ENCODE data around the gene FGD6.
A peak's percentile ranks its signal among the peaks of the same experiment; 100 is the strongest.

FGD6 gene

GRCh38 chr12:95220190-95220589, 2.9 kb upstream of the FGD6 start:
- Mint-ChIP-seq H3K27me3 (no peaks in the 10 kb centered on the region), H3K4me1 (peaks cover 68% of the 10 kb centered on the region), H3K27ac (no peak overlapping the region), H3K36me3 (peaks cover 9% of the 10 kb centered on the region), H3K9me3 (no peaks in the 10 kb centered on the region), H3K4me3 (peak overlapping the region; percentile 47)

- peak overlapping the region; percentile 97 for H3K4me3 Mint-ChIP-seq
- H3K36me3 Mint-ChIP-seq, result no peaks in the 10 kb centered on the region
- H3K27me3 Mint-ChIP-seq, result no peaks in the 10 kb centered on the region
- peak overlapping the region; percentile 98 for H3K27ac Mint-ChIP-seq
- peaks cover 53% of the 10 kb centered on the region for H3K4me1 Mint-ChIP-seq
- no peaks in the 10 kb centered on the region for H3K9me3 Mint-ChIP-seq
These were observed 1.2 kb upstream of the FGD6 start for GRCh38 chr12:95218150-95219133.

- H3K27ac Mint-ChIP-seq, result peak overlapping the region; percentile 46
- peaks cover 42% of the 10 kb centered on the region for H3K4me1 Mint-ChIP-seq
- no peaks in the 10 kb centered on the region for H3K9me3 Mint-ChIP-seq
- H3K27me3 Mint-ChIP-seq, result no peaks in the 10 kb centered on the region
- H3K4me3 Mint-ChIP-seq, result peak overlapping the region; percentile 97
- no peaks in the 10 kb centered on the region for H3K36me3 Mint-ChIP-seq
These were observed 423 bp downstream of the FGD6 start for GRCh38 chr12:95216711-95217376.

GRCh38 chr12:95215949-95216348, 1.3 kb downstream of the FGD6 start:
- Mint-ChIP-seq H3K36me3 (no peaks in the 10 kb centered on the region), H3K4me1 (peaks cover 39% of the 10 kb centered on the region), H3K27ac (no peak overlapping the region), H3K27me3 (no peaks in the 10 kb centered on the region), H3K4me3 (peak overlapping the region; percentile 97), H3K9me3 (no peaks in the 10 kb centered on the region)

- Mint-ChIP-seq H3K4me1 (peaks cover 26% of the 10 kb centered on the region), H3K36me3 (no peaks in the 10 kb centered on the region), H3K4me3 (no peak overlapping the region), H3K9me3 (no peaks in the 10 kb centered on the region), H3K27me3 (no peaks in the 10 kb centered on the region), H3K27ac (no peak overlapping the region)
These were observed 2.8 kb downstream of the FGD6 start for GRCh38 chr12:95214466-95214865.

GRCh38 chr12:95213928-95214327, 3.3 kb downstream of the FGD6 start:
- Mint-ChIP-seq H3K27ac (no peak overlapping the region), H3K4me3 (no peak overlapping the region), H3K36me3 (no peaks in the 10 kb centered on the region), H3K9me3 (no peaks in the 10 kb centered on the region), H3K4me1 (peaks cover 22% of the 10 kb centered on the region), H3K27me3 (no peaks in the 10 kb centered on the region)

GRCh38 chr12:95213119-95213518, 4.1 kb downstream of the FGD6 start:
- no peak overlapping the region for H3K4me3 Mint-ChIP-seq
- peaks cover 14% of the 10 kb centered on the region for H3K4me1 Mint-ChIP-seq
- H3K9me3 Mint-ChIP-seq, result no peaks in the 10 kb centered on the region
- H3K27me3 Mint-ChIP-seq, result no peaks in the 10 kb centered on the region
- no peak overlapping the region for H3K27ac Mint-ChIP-seq
- no peaks in the 10 kb centered on the region for H3K36me3 Mint-ChIP-seq

- H3K27ac Mint-ChIP-seq, result no peak overlapping the region
- no peaks in the 10 kb centered on the region for H3K36me3 Mint-ChIP-seq
- no peaks in the 10 kb centered on the region for H3K27me3 Mint-ChIP-seq
- H3K4me1 Mint-ChIP-seq, result peaks cover 14% of the 10 kb centered on the region
- no peaks in the 10 kb centered on the region for H3K9me3 Mint-ChIP-seq
- H3K4me3 Mint-ChIP-seq, result no peak overlapping the region
These were observed 4.7 kb downstream of the FGD6 start for GRCh38 chr12:95212586-95212985.

- H3K36me3 Mint-ChIP-seq, result no peaks in the 10 kb centered on the region
- no peak overlapping the region for H3K4me3 Mint-ChIP-seq
- H3K27me3 Mint-ChIP-seq, result no peaks in the 10 kb centered on the region
- no peak overlapping the region for H3K27ac Mint-ChIP-seq
- no peaks in the 10 kb centered on the region for H3K4me1 Mint-ChIP-seq
- H3K9me3 Mint-ChIP-seq, result no peaks in the 10 kb centered on the region
These were observed 8.6 kb downstream of the FGD6 start for GRCh38 chr12:95208678-95209077.

GRCh38 chr12:95207407-95207806, 9.9 kb downstream of the FGD6 start:
- no peak overlapping the region for H3K27ac Mint-ChIP-seq

GRCh38 chr12:95206916-95207315, 10.4 kb downstream of the FGD6 start:
- Mint-ChIP-seq H3K36me3 (no peaks in the 10 kb centered on the region), H3K4me1 (peaks cover 8% of the 10 kb centered on the region), H3K27ac (no peak overlapping the region), H3K4me3 (no peak overlapping the region), H3K27me3 (no peaks in the 10 kb centered on the region), H3K9me3 (no peaks in the 10 kb centered on the region)

More at GRCh38 chr12:95207407-95207806, 9.9 kb downstream of the FGD6 start:
- H3K4me3 Mint-ChIP-seq, result no peak overlapping the region
- peaks cover 8% of the 10 kb centered on the region for H3K4me1 Mint-ChIP-seq
- H3K36me3 Mint-ChIP-seq, result no peaks in the 10 kb centered on the region
- no peaks in the 10 kb centered on the region for H3K27me3 Mint-ChIP-seq
- no peaks in the 10 kb centered on the region for H3K9me3 Mint-ChIP-seq

GRCh38 chr12:95205685-95206084, 11.6 kb downstream of the FGD6 start:
- H3K27ac Mint-ChIP-seq, result no peak overlapping the region
- H3K9me3 Mint-ChIP-seq, result no peaks in the 10 kb centered on the region
- H3K36me3 Mint-ChIP-seq, result no peaks in the 10 kb centered on the region
- peaks cover 13% of the 10 kb centered on the region for H3K4me1 Mint-ChIP-seq
- no peaks in the 10 kb centered on the region for H3K27me3 Mint-ChIP-seq
- H3K4me3 Mint-ChIP-seq, result no peak overlapping the region

GRCh38 chr12:95205016-95205624, 12.1 kb downstream of the FGD6 start:
- peaks cover 13% of the 10 kb centered on the region for H3K4me1 Mint-ChIP-seq
- no peak overlapping the region for H3K4me3 Mint-ChIP-seq
- H3K27ac Mint-ChIP-seq, result no peak overlapping the region
- no peaks in the 10 kb centered on the region for H3K27me3 Mint-ChIP-seq
- no peaks in the 10 kb centered on the region for H3K9me3 Mint-ChIP-seq
- no peaks in the 10 kb centered on the region for H3K36me3 Mint-ChIP-seq

- peaks cover 13% of the 10 kb centered on the region for H3K4me1 Mint-ChIP-seq
- no peak overlapping the region for H3K27ac Mint-ChIP-seq
These were observed 13.0 kb downstream of the FGD6 start for GRCh38 chr12:95204141-95204866.

GRCh38 chr12:95203487-95204030, 13.7 kb downstream of the FGD6 start:
- peaks cover 13% of the 10 kb centered on the region for H3K4me1 Mint-ChIP-seq
- H3K9me3 Mint-ChIP-seq, result no peaks in the 10 kb centered on the region
- H3K4me3 Mint-ChIP-seq, result no peak overlapping the region

More at GRCh38 chr12:95204141-95204866, 13.0 kb downstream of the FGD6 start:
- H3K4me3 Mint-ChIP-seq, result no peak overlapping the region
- no peaks in the 10 kb centered on the region for H3K27me3 Mint-ChIP-seq
- no peaks in the 10 kb centered on the region for H3K9me3 Mint-ChIP-seq
- H3K36me3 Mint-ChIP-seq, result no peaks in the 10 kb centered on the region

More at GRCh38 chr12:95203487-95204030, 13.7 kb downstream of the FGD6 start:
- Mint-ChIP-seq H3K36me3 (no peaks in the 10 kb centered on the region), H3K27ac (no peak overlapping the region), H3K27me3 (no peaks in the 10 kb centered on the region)
